GM12891 (cell line): Measurements from ENCODE around the gene ARGLU1.

Experiments used
- PAX5 ChIP-seq: IDR thresholded peaks from 2 replicates; pipeline ENCODE4 v1.6.1; 2011; ENCODE audit warnings: low read length, moderate library complexity, mild to moderate bottlenecking; ENCODE audit not compliant: insufficient read depth, severe bottlenecking
- POLR2A ChIP-seq: IDR thresholded peaks from 2 replicates; pipeline ENCODE4 v1.6.1; 2011; ENCODE audit warnings: low read depth, low read length, control low read depth
- POLR2AphosphoS5 ChIP-seq: IDR thresholded peaks from 2 replicates; pipeline ENCODE4 v1.6.1; 2011; ENCODE audit warnings: low read depth, low read length, control low read depth
- POU2F2 ChIP-seq: IDR thresholded peaks from 2 replicates; pipeline ENCODE4 v1.6.1; 2011; ENCODE audit warnings: low read depth, mild to moderate bottlenecking, control low read depth, low read length, moderate library complexity
- SPI1 ChIP-seq: IDR thresholded peaks from 2 replicates; pipeline ENCODE4 v1.6.1; 2011; ENCODE audit warnings: low read depth, low read length, control low read depth
- TAF1 ChIP-seq: IDR thresholded peaks from 2 replicates; pipeline ENCODE4 v1.6.1; 2011; ENCODE audit warnings: low read depth, low read length, control low read depth

DNA sequence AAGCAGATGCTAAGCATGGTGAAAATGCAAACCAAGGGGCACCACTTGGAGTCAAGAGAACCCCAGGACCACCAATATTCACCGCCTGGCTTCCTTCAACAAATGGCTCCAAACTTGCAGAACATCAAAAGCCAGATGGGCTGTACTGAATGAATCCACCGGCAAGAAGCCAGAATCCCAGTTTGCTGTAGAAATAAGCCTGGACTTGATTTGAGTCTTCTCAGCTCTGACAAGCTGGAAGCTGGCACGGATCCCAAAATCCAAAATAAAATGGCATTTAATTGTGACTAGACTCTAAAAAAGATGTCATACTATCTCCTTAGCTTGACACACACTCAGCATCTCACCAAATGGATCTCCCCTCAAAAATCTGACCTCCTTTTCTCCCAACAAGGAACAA, 44.4 kb downstream of the ARGLU1 start:
- TF ChIP-seq POLR2A (no peak), POLR2AphosphoS5 (no peak), POU2F2 (no peak), SPI1 (no peak), TAF1 (no peak), PAX5 (no peak)
